ENCODE data around the gene CCDC8. TPM values are rescaled to one million over a fixed set of nuclear protein-coding genes. Genes with fewer than 3 reads are reported as not detected.

Gene CCDC8
- total RNA-seq, 6 donors from 2014 or later, result 6.0 to 14.3 (median 8.3) TPM

Other genes starting within 250 kb of the CCDC8 start
- gene IGFL1, start 183.8 kb downstream of the CCDC8 start, total RNA-seq, result not detected
- 1,000 to 10,000 TPM in 1 of 6 donors, 100 to 1,000 TPM in 1, 10 to 100 TPM in 4; 42.3 to 1,057 (median 61.3) TPM for gene HIF3A, start 116.5 kb downstream of the CCDC8 start, total RNA-seq
- gene PPP5C, start 66.5 kb downstream of the CCDC8 start, total RNA-seq, result 100 to 1,000 TPM in 1 of 6 donors, 10 to 100 TPM in 5; 54.7 to 120 (median 66.0) TPM
- gene PNMA8C, start 15.4 kb upstream of the CCDC8 start, total RNA-seq, result under 1 TPM in 2 of 6 donors, not detected in 4; under 0.01 to 0.27 TPM
- gene PNMA8A, start 58.0 kb upstream of the CCDC8 start, total RNA-seq, result 1 to 10 TPM in 5 of 6 donors, under 1 TPM in 1; 0.61 to 4.8 (median 2.2) TPM
- gene PNMA8B, start 82.3 kb upstream of the CCDC8 start, total RNA-seq, result 1 to 10 TPM in 4 of 6 donors, under 1 TPM in 2; 0.39 to 2.7 (median 1.6) TPM
- 100 to 1,000 TPM in 4 of 6 donors, 10 to 100 TPM in 2; 74.4 to 176 (median 123) TPM for gene CALM3, start 187.8 kb upstream of the CCDC8 start, total RNA-seq
- 10 to 100 TPM in 3 of 6 donors, 1 to 10 TPM in 3; 6.4 to 26.0 (median 11.1) TPM for gene PTGIR, start 211.5 kb upstream of the CCDC8 start, total RNA-seq
- not detected for gene GNG8, start 222.6 kb upstream of the CCDC8 start, total RNA-seq
- 10 to 100 TPM in 2 of 6 donors, 1 to 10 TPM in 4; 1.8 to 12.0 (median 4.0) TPM for gene DACT3, start 247.6 kb upstream of the CCDC8 start, total RNA-seq

All from upper lobe of left lung (tissue), 6 donors.